ENCODE data around the gene RUNX1. TPM values are rescaled to one million over a fixed set of nuclear protein-coding genes. Genes with fewer than 3 reads are reported as not detected.

The RUNX1 gene
- total and polyA plus RNA-seq, 10 of the 15 experiments (the other 5 are each of a cell fraction or from before 2014, with no cell fraction given) = 0.90 to 15.2 (median 4.1) TPM

DNA sequence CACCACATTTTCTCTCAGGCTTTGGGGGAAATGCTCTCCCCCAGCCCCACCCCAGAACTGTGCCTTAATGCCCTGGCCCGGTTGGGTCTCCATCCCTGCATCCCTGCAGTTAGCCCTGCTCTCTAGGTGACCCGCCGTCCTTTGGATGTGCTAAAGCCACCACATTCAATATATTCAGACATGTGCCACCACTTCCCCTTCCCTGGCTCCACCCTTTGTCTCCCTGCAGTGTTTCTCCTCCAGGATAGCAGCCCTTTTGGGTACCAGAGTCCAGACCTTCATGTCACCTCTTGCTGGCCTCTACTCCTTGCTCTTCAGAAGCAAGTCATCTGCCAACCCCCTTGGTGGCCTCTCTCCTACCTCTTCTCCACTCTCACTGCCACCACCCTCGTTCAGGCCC, 41.8 kb downstream of the RUNX1 start:
- no peak for FAIRE-seq
- H4K20me1 ChIP-seq (ENCODE audit: control insufficient read depth, insufficient read depth) = no peaks in the 10 kb centered on the region
- no peaks in the 10 kb centered on the region for H3K79me2 ChIP-seq (ENCODE audit: control insufficient read depth, insufficient read depth, low read length)
- no peak overlapping the region for H3K9ac ChIP-seq (ENCODE audit: control insufficient read depth, insufficient read depth, low read length)
- no TSS peak for BruUV-seq (replicated peaks)
- H3K4me2 ChIP-seq (ENCODE audit: control insufficient read depth, insufficient read depth) = no peak overlapping the region
- ATAC-seq = no peak
- DNase-seq (ENCODE audit: low read depth, low spot score) = no peak
- H3K4me1 ChIP-seq (ENCODE audit: control insufficient read depth, insufficient read depth, low read length) = no peaks in the 10 kb centered on the region
- H3K27me3 ChIP-seq (replicated peaks in 1 of 2; ENCODE audit: control insufficient read depth in 2 of 2, insufficient read depth in 2 of 2, low read length in 1 of 2) = no peaks in the 10 kb centered on the region; a peak in 1 of 4 replicates
- POLR2A ChIA-PET = no interaction called here
- CTCF ChIA-PET = no interaction called here
- H3K4me3 ChIP-seq = no peak overlapping the region
- SMC1A ChIA-PET (ENCODE audit: uncharacterized antibody, unreplicated experiment) = no interaction called here
- no peak overlapping the region for H2AFZ ChIP-seq (ENCODE audit: control insufficient read depth, low read depth, low read length)
- no peak overlapping the region for H3K27ac ChIP-seq (ENCODE audit: control insufficient read depth, insufficient read depth)
- WGBS (ENCODE audit: insufficient coverage, insufficient replicate concordance, low lambda C conversion rate, missing lambda C conversion rate) = 73% methylated on average over 4 of the region's 4 CpGs
- H3K9me3 ChIP-seq (replicated peaks; ENCODE audit: control insufficient read depth, insufficient read depth, low read length) = no peaks in the 10 kb centered on the region
- in situ Hi-C loops (cut with MboI) = no loop called here
- intact Hi-C loops (cut with micrococcal nuclease; ENCODE audit: unreplicated experiment) = no loop called here
- TF ChIP-seq KLF5 (IDR thresholded peaks at IDR 0.05; ENCODE audit: partially characterized antibody) (no peak), IKZF1 (conservative IDR thresholded peaks at IDR 0.05) (no peak), NFXL1 (IDR thresholded peaks at IDR 0.05; ENCODE audit: borderline replicate concordance) (no peak), GABPA (IDR thresholded peaks at IDR 0.05; ENCODE audit: low read depth) (no peak), FOXK2 (IDR thresholded peaks at IDR 0.05) (no peak)
- RAD21 ChIA-PET (ENCODE audit: unreplicated experiment) = no interaction called here
- no peaks in the 10 kb centered on the region for H3K36me3 ChIP-seq (ENCODE audit: control insufficient read depth in 2 of 2, insufficient read depth in 2 of 2, low read length in 1 of 2)

DNA sequence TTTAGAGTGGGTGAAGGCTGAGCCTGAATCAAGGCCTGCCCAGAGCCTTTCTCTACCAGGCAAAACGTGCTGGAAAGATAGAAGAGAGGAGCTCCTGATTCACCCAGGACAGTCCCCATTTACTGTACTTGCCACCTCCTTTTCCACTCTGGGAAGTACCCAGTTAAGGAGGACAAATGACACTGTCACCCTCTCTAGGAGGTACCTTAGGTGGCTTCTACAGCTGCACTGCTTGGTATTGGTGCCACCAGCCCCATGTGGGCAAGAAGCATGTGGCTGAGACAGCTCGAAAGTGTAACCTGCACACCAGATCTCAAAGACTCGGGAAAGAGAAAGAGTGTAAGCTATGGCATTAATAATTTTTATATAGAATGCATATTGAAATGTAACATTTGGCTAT, 42.3 kb downstream of the RUNX1 start:
- ChIA-PET RAD21 (ENCODE audit: unreplicated experiment) (no interaction called here), CTCF (no interaction called here), POLR2A (no interaction called here), SMC1A (ENCODE audit: uncharacterized antibody, unreplicated experiment) (no interaction called here)
- H2AFZ ChIP-seq (ENCODE audit: control insufficient read depth, low read depth, low read length) = no peak overlapping the region
- H3K36me3 ChIP-seq (ENCODE audit: control insufficient read depth in 2 of 2, insufficient read depth in 2 of 2, low read length in 1 of 2) = no peaks in the 10 kb centered on the region
- DNase-seq (ENCODE audit: low read depth, low spot score) = no peak
- H3K9ac ChIP-seq (ENCODE audit: control insufficient read depth, insufficient read depth, low read length) = no peak overlapping the region
- intact Hi-C loops (cut with micrococcal nuclease; ENCODE audit: unreplicated experiment) = no loop called here
- H4K20me1 ChIP-seq (ENCODE audit: control insufficient read depth, insufficient read depth) = no peaks in the 10 kb centered on the region
- no peak overlapping the region for H3K4me2 ChIP-seq (ENCODE audit: control insufficient read depth, insufficient read depth)
- ATAC-seq = no peak
- FAIRE-seq = no peak
- no peaks in the 10 kb centered on the region for H3K79me2 ChIP-seq (ENCODE audit: control insufficient read depth, insufficient read depth, low read length)
- H3K27me3 ChIP-seq (replicated peaks in 1 of 2; ENCODE audit: control insufficient read depth in 2 of 2, insufficient read depth in 2 of 2, low read length in 1 of 2) = no peaks in the 10 kb centered on the region; a peak in 1 of 4 replicates
- H3K9me3 ChIP-seq (replicated peaks; ENCODE audit: control insufficient read depth, insufficient read depth, low read length) = no peaks in the 10 kb centered on the region
- no peak overlapping the region for H3K4me3 ChIP-seq
- H3K4me1 ChIP-seq (ENCODE audit: control insufficient read depth, insufficient read depth, low read length) = no peaks in the 10 kb centered on the region
- no peak overlapping the region for H3K27ac ChIP-seq (ENCODE audit: control insufficient read depth, insufficient read depth)
- in situ Hi-C loops (cut with MboI) = no loop called here
- BruUV-seq (replicated peaks) = no TSS peak
- WGBS (ENCODE audit: insufficient coverage, insufficient replicate concordance, low lambda C conversion rate, missing lambda C conversion rate) = 37% methylated on average over 3 of the region's 3 CpGs
- no peak for TF ChIP-seq TARDBP (IDR thresholded peaks at IDR 0.05; ENCODE audit: borderline replicate concordance)
- TF ChIP-seq, protein P1, sequence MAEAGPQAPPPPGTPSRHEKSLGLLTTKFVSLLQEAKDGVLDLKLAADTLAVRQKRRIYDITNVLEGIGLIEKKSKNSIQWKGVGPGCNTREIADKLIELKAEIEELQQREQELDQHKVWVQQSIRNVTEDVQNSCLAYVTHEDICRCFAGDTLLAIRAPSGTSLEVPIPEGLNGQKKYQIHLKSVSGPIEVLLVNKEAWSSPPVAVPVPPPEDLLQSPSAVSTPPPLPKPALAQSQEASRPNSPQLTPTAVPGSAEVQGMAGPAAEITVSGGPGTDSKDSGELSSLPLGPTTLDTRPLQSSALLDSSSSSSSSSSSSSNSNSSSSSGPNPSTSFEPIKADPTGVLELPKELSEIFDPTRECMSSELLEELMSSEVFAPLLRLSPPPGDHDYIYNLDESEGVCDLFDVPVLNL (IDR thresholded peaks at IDR 0.05; ENCODE audit: low read depth, low read length) = no peak
- TF ChIP-seq, protein P2, sequence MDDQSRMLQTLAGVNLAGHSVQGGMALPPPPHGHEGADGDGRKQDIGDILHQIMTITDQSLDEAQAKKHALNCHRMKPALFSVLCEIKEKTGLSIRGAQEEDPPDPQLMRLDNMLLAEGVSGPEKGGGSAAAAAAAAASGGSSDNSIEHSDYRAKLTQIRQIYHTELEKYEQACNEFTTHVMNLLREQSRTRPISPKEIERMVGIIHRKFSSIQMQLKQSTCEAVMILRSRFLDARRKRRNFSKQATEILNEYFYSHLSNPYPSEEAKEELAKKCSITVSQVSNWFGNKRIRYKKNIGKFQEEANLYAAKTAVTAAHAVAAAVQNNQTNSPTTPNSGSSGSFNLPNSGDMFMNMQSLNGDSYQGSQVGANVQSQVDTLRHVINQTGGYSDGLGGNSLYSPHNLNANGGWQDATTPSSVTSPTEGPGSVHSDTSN (IDR thresholded peaks at IDR 0.05; ENCODE audit: insufficient replicate concordance, low read depth, low read length) = no peak
- TF ChIP-seq ZNF217 (IDR thresholded peaks at IDR 0.05) = no peak
- no peak for TF ChIP-seq HDAC2 (IDR thresholded peaks at IDR 0.05)
- no peak for TF ChIP-seq ETV6 (conservative IDR thresholded peaks at IDR 0.05 in 1 of 2, IDR thresholded peaks at IDR 0.05 in 1 of 2; ENCODE audit: borderline replicate concordance in 1 of 2, low read depth in 1 of 2)
- TF ChIP-seq TCF12 (IDR thresholded peaks at IDR 0.05; ENCODE audit: low read depth, low read length) = no peak
- no peak for TF ChIP-seq HDAC6 (IDR thresholded peaks at IDR 0.05; ENCODE audit: unreplicated experiment)
- no peak for TF ChIP-seq KAT2A (conservative IDR thresholded peaks at IDR 0.05; ENCODE audit: control insufficient read depth, low read depth, low read length)
- TF ChIP-seq IRF4 (IDR thresholded peaks at IDR 0.05; ENCODE audit: low read depth, low read length) = no peak
- no peak for TF ChIP-seq ATF7 (IDR thresholded peaks at IDR 0.05; ENCODE audit: low read depth)
- TF ChIP-seq POLR2AphosphoS5 (IDR thresholded peaks at IDR 0.05; ENCODE audit: low read length) = no peak

Measured in GM12878 (cell line).